ENCODE measurements around the gene FRAT2. TPM values are rescaled to one million over a fixed set of nuclear protein-coding genes. Genes with fewer than 3 reads are reported as not detected.
A peak's percentile ranks its signal among the peaks of the same experiment; 100 is the strongest.

FRAT2 gene
- total RNA-seq, 1 experiment from 2014 or later = 4.7 TPM

- ChIA-PET CTCF (interaction anchor here (0.6 to 1.9 kb wide), 3 partner anchors 55 to 297 kb away, joined by 3 to 14 read pairs (median 3); no protein-coding TSS in a partner anchor), POLR2A (ENCODE audit: low non-redundant PET) (no interaction called here)
- TF ChIP-seq CTCF (conservative IDR thresholded peaks at IDR 0.05; ENCODE audit: low read depth, low read length) = no peak
- TF ChIP-seq EZH2 (IDR thresholded peaks at IDR 0.05; ENCODE audit: borderline replicate concordance, low read depth, low read length, poor library complexity, severe bottlenecking) = no peak
- Histone ChIP-seq H3K36me3 (ENCODE audit: insufficient read depth, low read length, poor library complexity, severe bottlenecking) (no peaks in the 10 kb centered on the region), H3K4me1 (ENCODE audit: insufficient read depth, low read length, poor library complexity, severe bottlenecking) (peaks cover 18% of the 10 kb centered on the region), H3K4me3 (ENCODE audit: low read depth, low read length, poor library complexity, severe bottlenecking) (peak overlapping the region; percentile 75), H3K27me3 (replicated peaks; ENCODE audit: insufficient read depth, low read depth, low read length, poor library complexity) (no peaks in the 10 kb centered on the region), H3K27ac (ENCODE audit: low read depth, low read length, poor library complexity, severe bottlenecking) (peak overlapping the region; percentile 62), H3K9me3 (ENCODE audit: low read depth, low read length, poor library complexity, severe bottlenecking) (no peaks in the 10 kb centered on the region)
- DNase-seq (ENCODE audit: low spot score) = peak; percentile 56
- no TSS peak for BruUV-seq (replicated peaks)
- intact Hi-C loops (cut with micrococcal nuclease; ENCODE audit: unreplicated experiment) = loop anchor here (2.0 to 5.0 kb wide), 2 partner anchors 41 to 56 kb away; partner anchors contain the start of gene ARHGAP19
Measured at GRCh38 chr10:97333601-97334369, 744 bp downstream of the FRAT2 start.

GRCh38 chr10:97333351-97333600, 1.3 kb downstream of the FRAT2 start:
- CTCF ChIA-PET = interaction anchor here (0.6 to 1.9 kb wide), 3 partner anchors 54 to 296 kb away, joined by 3 to 14 read pairs (median 3); no protein-coding TSS in a partner anchor
- Histone ChIP-seq H3K36me3 (ENCODE audit: insufficient read depth, low read length, poor library complexity, severe bottlenecking) (no peaks in the 10 kb centered on the region), H3K4me1 (ENCODE audit: insufficient read depth, low read length, poor library complexity, severe bottlenecking) (peaks cover 18% of the 10 kb centered on the region), H3K27me3 (replicated peaks; ENCODE audit: insufficient read depth, low read depth, low read length, poor library complexity) (no peaks in the 10 kb centered on the region), H3K4me3 (ENCODE audit: low read depth, low read length, poor library complexity, severe bottlenecking) (peak overlapping the region; percentile 75), H3K27ac (ENCODE audit: low read depth, low read length, poor library complexity, severe bottlenecking) (peak overlapping the region; percentile 62), H3K9me3 (ENCODE audit: low read depth, low read length, poor library complexity, severe bottlenecking) (no peaks in the 10 kb centered on the region)
- no TSS peak for BruUV-seq (replicated peaks)
- TF ChIP-seq EZH2 (IDR thresholded peaks at IDR 0.05; ENCODE audit: borderline replicate concordance, low read depth, low read length, poor library complexity, severe bottlenecking) (no peak), CTCF (conservative IDR thresholded peaks at IDR 0.05; ENCODE audit: low read depth, low read length) (peak; percentile 38; the same call in 1 of the 2 replicates)
- POLR2A ChIA-PET (ENCODE audit: low non-redundant PET) = no interaction called here
- intact Hi-C loops (cut with micrococcal nuclease; ENCODE audit: unreplicated experiment) = loop anchor here (5.0 kb wide), 1 partner anchor 56 kb away; no protein-coding TSS in a partner anchor
- peak; percentile 66 for DNase-seq (ENCODE audit: low spot score)

GRCh38 chr10:97332591-97333350, 1.8 kb downstream of the FRAT2 start:
- peak overlapping the region; percentile 39 for H3K27ac ChIP-seq (ENCODE audit: low read depth, low read length, poor library complexity, severe bottlenecking)
- ChIA-PET POLR2A (ENCODE audit: low non-redundant PET) (interaction anchor here (0.6 kb wide), 1 partner anchor 8 kb away, joined by 3 read pairs; no protein-coding TSS in a partner anchor), CTCF (interaction anchor here (0.6 to 1.9 kb wide), 2 partner anchors 54 to 162 kb away, joined by 3 to 14 read pairs; no protein-coding TSS in a partner anchor)
- H3K4me3 ChIP-seq (ENCODE audit: low read depth, low read length, poor library complexity, severe bottlenecking) = peak overlapping the region; percentile 75
- H3K9me3 ChIP-seq (ENCODE audit: low read depth, low read length, poor library complexity, severe bottlenecking) = no peaks in the 10 kb centered on the region
- H3K27me3 ChIP-seq (replicated peaks; ENCODE audit: insufficient read depth, low read depth, low read length, poor library complexity) = no peaks in the 10 kb centered on the region
- H3K36me3 ChIP-seq (ENCODE audit: insufficient read depth, low read length, poor library complexity, severe bottlenecking) = no peaks in the 10 kb centered on the region
- peak; percentile 62 for DNase-seq (ENCODE audit: low spot score)
- TF ChIP-seq CTCF (conservative IDR thresholded peaks at IDR 0.05; ENCODE audit: low read depth, low read length) (no peak), EZH2 (IDR thresholded peaks at IDR 0.05; ENCODE audit: borderline replicate concordance, low read depth, low read length, poor library complexity, severe bottlenecking) (no peak)
- intact Hi-C loops (cut with micrococcal nuclease; ENCODE audit: unreplicated experiment) = loop anchor here (5.0 kb wide), 1 partner anchor 55 kb away; no protein-coding TSS in a partner anchor
- BruUV-seq (replicated peaks) = TSS peak; percentile 61
- H3K4me1 ChIP-seq (ENCODE audit: insufficient read depth, low read length, poor library complexity, severe bottlenecking) = peaks cover 16% of the 10 kb centered on the region

All from A673 (cell line).